ENCODE results near the gene SFMBT2. TPM values are rescaled to one million over a fixed set of nuclear protein-coding genes. Genes with fewer than 3 reads are reported as not detected.

The SFMBT2 gene
- total RNA-seq, 1 experiment from 2014 or later: 14.3 TPM

DNA sequence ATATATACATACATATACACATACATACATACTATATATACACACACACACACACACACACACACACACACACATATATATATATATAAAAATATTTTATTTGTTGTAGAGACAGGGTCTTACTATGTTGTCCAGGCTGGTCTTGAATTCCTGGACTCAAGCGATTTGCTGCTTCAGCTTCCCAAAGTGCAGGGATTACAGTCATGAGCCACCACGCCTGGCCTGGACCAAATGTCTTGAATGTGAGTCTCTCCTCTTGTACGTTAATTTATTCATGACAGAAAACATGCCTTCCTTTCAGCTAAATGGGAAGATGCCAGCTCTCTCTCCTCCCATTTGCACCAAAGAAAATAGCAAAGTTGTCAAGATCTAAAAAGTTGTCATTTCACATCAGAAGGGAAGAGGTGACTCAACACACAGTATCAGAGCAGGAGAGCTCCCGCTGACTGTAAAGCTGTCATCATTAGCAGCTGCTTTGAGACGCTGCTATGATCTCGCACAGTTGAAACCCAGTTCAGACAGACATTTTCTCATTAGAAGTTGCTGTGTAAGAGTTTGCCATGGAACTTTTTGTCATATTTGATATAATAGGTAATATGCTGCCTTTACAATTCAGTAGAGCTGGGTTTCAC, 224.3 kb downstream of the SFMBT2 start:
- no peak for ATAC-seq
- Mint-ChIP-seq H3K36me3 (peaks cover 16% of the 10 kb centered on the region), H3K9me3 (no peaks in the 10 kb centered on the region), H3K4me1 (0 out of 2 replicates have a peak, but pooled peaks cover 4% of the 10 kb centered on the region), H3K27me3 (ENCODE audit: low read depth) (no peaks in the 10 kb centered on the region), H3K4me3 (no peak overlapping the region), H3K27ac (no peak overlapping the region)
- ChIA-PET CTCF (no interaction called here), POLR2A (no interaction called here)
- TF ChIP-seq GTF2I (CRISPR knock-in tag; conservative IDR thresholded peaks at IDR 0.05) (no peak), FOXK1 (CRISPR knock-in tag; IDR thresholded peaks at IDR 0.05) (no peak), MXD4 (CRISPR knock-in tag; IDR thresholded peaks at IDR 0.05; ENCODE audit: borderline replicate concordance) (no peak), KAT7 (CRISPR knock-in tag; IDR thresholded peaks at IDR 0.05; ENCODE audit: borderline replicate concordance) (no peak), IRF2 (CRISPR knock-in tag; IDR thresholded peaks at IDR 0.05; ENCODE audit: borderline replicate concordance, low read depth) (no peak), ZMAT4 (CRISPR knock-in tag; IDR thresholded peaks at IDR 0.05) (no peak), PRRX2 (CRISPR knock-in tag; IDR thresholded peaks at IDR 0.05) (no peak), GRHL2 (CRISPR knock-in tag; IDR thresholded peaks at IDR 0.05; ENCODE audit: insufficient replicate concordance, severe bottlenecking) (no peak), ZNF425 (CRISPR knock-in tag; conservative IDR thresholded peaks at IDR 0.05) (no peak), CBFB (CRISPR knock-in tag; IDR thresholded peaks at IDR 0.05; ENCODE audit: low read depth) (no peak), STAT6 (CRISPR knock-in tag; conservative IDR thresholded peaks at IDR 0.05; ENCODE audit: low read depth) (no peak), RORB (CRISPR knock-in tag; IDR thresholded peaks at IDR 0.05) (no peak)
- TF ChIP-seq, protein P1, sequence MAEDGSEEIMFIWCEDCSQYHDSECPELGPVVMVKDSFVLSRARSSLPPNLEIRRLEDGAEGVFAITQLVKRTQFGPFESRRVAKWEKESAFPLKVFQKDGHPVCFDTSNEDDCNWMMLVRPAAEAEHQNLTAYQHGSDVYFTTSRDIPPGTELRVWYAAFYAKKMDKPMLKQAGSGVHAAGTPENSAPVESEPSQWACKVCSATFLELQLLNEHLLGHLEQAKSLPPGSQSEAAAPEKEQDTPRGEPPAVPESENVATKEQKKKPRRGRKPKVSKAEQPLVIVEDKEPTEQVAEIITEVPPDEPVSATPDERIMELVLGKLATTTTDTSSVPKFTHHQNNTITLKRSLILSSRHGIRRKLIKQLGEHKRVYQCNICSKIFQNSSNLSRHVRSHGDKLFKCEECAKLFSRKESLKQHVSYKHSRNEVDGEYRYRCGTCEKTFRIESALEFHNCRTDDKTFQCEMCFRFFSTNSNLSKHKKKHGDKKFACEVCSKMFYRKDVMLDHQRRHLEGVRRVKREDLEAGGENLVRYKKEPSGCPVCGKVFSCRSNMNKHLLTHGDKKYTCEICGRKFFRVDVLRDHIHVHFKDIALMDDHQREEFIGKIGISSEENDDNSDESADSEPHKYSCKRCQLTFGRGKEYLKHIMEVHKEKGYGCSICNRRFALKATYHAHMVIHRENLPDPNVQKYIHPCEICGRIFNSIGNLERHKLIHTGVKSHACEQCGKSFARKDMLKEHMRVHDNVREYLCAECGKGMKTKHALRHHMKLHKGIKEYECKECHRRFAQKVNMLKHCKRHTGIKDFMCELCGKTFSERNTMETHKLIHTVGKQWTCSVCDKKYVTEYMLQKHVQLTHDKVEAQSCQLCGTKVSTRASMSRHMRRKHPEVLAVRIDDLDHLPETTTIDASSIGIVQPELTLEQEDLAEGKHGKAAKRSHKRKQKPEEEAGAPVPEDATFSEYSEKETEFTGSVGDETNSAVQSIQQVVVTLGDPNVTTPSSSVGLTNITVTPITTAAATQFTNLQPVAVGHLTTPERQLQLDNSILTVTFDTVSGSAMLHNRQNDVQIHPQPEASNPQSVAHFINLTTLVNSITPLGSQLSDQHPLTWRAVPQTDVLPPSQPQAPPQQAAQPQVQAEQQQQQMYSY (CRISPR knock-in tag; IDR thresholded peaks at IDR 0.05): no peak
- TF ChIP-seq, protein P2, sequence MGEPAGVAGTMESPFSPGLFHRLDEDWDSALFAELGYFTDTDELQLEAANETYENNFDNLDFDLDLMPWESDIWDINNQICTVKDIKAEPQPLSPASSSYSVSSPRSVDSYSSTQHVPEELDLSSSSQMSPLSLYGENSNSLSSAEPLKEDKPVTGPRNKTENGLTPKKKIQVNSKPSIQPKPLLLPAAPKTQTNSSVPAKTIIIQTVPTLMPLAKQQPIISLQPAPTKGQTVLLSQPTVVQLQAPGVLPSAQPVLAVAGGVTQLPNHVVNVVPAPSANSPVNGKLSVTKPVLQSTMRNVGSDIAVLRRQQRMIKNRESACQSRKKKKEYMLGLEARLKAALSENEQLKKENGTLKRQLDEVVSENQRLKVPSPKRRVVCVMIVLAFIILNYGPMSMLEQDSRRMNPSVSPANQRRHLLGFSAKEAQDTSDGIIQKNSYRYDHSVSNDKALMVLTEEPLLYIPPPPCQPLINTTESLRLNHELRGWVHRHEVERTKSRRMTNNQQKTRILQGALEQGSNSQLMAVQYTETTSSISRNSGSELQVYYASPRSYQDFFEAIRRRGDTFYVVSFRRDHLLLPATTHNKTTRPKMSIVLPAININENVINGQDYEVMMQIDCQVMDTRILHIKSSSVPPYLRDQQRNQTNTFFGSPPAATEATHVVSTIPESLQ (CRISPR knock-in tag; IDR thresholded peaks at IDR 0.05): no peak
- TF ChIP-seq, protein P3, sequence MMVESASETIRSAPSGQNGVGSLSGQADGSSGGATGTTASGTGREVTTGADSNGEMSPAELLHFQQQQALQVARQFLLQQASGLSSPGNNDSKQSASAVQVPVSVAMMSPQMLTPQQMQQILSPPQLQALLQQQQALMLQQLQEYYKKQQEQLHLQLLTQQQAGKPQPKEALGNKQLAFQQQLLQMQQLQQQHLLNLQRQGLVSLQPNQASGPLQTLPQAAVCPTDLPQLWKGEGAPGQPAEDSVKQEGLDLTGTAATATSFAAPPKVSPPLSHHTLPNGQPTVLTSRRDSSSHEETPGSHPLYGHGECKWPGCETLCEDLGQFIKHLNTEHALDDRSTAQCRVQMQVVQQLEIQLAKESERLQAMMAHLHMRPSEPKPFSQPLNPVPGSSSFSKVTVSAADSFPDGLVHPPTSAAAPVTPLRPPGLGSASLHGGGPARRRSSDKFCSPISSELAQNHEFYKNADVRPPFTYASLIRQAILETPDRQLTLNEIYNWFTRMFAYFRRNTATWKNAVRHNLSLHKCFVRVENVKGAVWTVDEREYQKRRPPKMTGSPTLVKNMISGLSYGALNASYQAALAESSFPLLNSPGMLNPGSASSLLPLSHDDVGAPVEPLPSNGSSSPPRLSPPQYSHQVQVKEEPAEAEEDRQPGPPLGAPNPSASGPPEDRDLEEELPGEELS (CRISPR knock-in tag; IDR thresholded peaks at IDR 0.05): no peak
- TF ChIP-seq, protein P4, sequence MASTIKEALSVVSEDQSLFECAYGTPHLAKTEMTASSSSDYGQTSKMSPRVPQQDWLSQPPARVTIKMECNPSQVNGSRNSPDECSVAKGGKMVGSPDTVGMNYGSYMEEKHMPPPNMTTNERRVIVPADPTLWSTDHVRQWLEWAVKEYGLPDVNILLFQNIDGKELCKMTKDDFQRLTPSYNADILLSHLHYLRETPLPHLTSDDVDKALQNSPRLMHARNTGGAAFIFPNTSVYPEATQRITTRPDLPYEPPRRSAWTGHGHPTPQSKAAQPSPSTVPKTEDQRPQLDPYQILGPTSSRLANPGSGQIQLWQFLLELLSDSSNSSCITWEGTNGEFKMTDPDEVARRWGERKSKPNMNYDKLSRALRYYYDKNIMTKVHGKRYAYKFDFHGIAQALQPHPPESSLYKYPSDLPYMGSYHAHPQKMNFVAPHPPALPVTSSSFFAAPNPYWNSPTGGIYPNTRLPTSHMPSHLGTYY (CRISPR knock-in tag; IDR thresholded peaks at IDR 0.05): no peak
- TF ChIP-seq, protein P5, sequence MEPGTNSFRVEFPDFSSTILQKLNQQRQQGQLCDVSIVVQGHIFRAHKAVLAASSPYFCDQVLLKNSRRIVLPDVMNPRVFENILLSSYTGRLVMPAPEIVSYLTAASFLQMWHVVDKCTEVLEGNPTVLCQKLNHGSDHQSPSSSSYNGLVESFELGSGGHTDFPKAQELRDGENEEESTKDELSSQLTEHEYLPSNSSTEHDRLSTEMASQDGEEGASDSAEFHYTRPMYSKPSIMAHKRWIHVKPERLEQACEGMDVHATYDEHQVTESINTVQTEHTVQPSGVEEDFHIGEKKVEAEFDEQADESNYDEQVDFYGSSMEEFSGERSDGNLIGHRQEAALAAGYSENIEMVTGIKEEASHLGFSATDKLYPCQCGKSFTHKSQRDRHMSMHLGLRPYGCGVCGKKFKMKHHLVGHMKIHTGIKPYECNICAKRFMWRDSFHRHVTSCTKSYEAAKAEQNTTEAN (CRISPR knock-in tag; IDR thresholded peaks at IDR 0.05): no peak
- DNase-seq (ENCODE audit: low spot score): no peak
